IMR-90 (cell line): ENCODE measurements around the gene KLHL2. TPM values are rescaled to one million over a fixed set of nuclear protein-coding genes. Genes with fewer than 3 reads are reported as not detected.

Experiments used
- ATAC-seq: fragments of 200-7000 bp; cut with Tn5 transposase; 2 replicates; pipeline ENCODE4 v1.9.1; 2020; ENCODE audit warnings: low read depth, mild to moderate bottlenecking, moderate library complexity
- BruUV-seq: library from RNA; stranded (reverse); fragments of 400-500 nt; replicated peaks from 2 replicates; lab custom pipeline; 2021; lab: Mats Ljungman, UMichigan
- CTCF ChIA-PET: fragments of 300-600 bp; formaldehyde crosslinking; extraction: SDS; loops from one replicate; lab custom pipeline; 2021; ENCODE audit warnings: antibody characterized with exemption; lab: Yijun Ruan, JAX
- POLR2A ChIA-PET: fragments of 300-600 bp; sonication (Branson Sonifier 250); formaldehyde crosslinking; loops from one replicate; lab custom pipeline; 2022; ENCODE audit warnings: antibody characterized with exemption; ENCODE audit not compliant: unreplicated experiment; lab: Charles Lee
- DNase-seq: peaks from one replicate; pipeline ENCODE4 v3.0.0; 2013
- H2AFZ ChIP-seq: replicated peaks from 2 replicates; pipeline ENCODE3; 2013; ENCODE audit warnings: low read length, mild to moderate bottlenecking; ENCODE audit not compliant: poor library complexity
- H2AK5ac ChIP-seq: 2 replicates; pipeline ENCODE4 v1.6.1; 2013; ENCODE audit warnings: low read depth, low read length, inconsistent platforms
- H2AK9ac ChIP-seq: replicated peaks from 2 replicates; pipeline ENCODE3; 2013; ENCODE audit warnings: mild to moderate bottlenecking, low read depth, low read length, moderate library complexity; ENCODE audit not compliant: poor library complexity
- H2BK120ac ChIP-seq: 2 replicates; pipeline ENCODE4 v1.6.1; 2013; ENCODE audit warnings: low read depth, low read length, inconsistent platforms
- H2BK15ac ChIP-seq: 3 replicates; pipeline ENCODE4 v1.6.1; 2013; ENCODE audit warnings: low read depth, low read length, inconsistent platforms
- H2BK20ac ChIP-seq: 2 replicates; pipeline ENCODE4 v1.6.1; 2013; ENCODE audit warnings: low read depth, mild to moderate bottlenecking, inconsistent platforms, low read length, moderate library complexity
- H2BK5ac ChIP-seq: 2 replicates; pipeline ENCODE4 v1.6.1; 2013; ENCODE audit warnings: mild to moderate bottlenecking, low read depth, low read length, inconsistent platforms; ENCODE audit not compliant: poor library complexity, severe bottlenecking
- H3K14ac ChIP-seq: replicated peaks from 2 replicates; pipeline ENCODE4 v1.6.1; 2013; ENCODE audit warnings: low read depth, low read length, inconsistent platforms
- H3K18ac ChIP-seq: 2 replicates; pipeline ENCODE4 v1.6.1; 2013; ENCODE audit warnings: low read depth, low read length, control low read depth
- H3K23ac ChIP-seq: 2 replicates; pipeline ENCODE4 v1.6.1; 2013; ENCODE audit warnings: low read depth, low read length, inconsistent platforms
- H3K27ac ChIP-seq: 2 replicates; pipeline ENCODE4 v1.5.1; 2013; ENCODE audit warnings: mild to moderate bottlenecking, control low read depth, low read length; ENCODE audit not compliant: insufficient read depth
- H3K27me3 ChIP-seq: 2 replicates; pipeline ENCODE4 v1.6.1; 2013; ENCODE audit warnings: low read length; ENCODE audit not compliant: control insufficient read depth, insufficient read depth
- H3K36me3 ChIP-seq: 2 replicates; pipeline ENCODE4 v1.6.1; 2013; ENCODE audit warnings: low read length, mixed read lengths; ENCODE audit not compliant: control insufficient read depth, insufficient read depth
- H3K4ac ChIP-seq: 2 replicates; pipeline ENCODE4 v1.6.1; 2013; ENCODE audit warnings: low read depth, low read length, inconsistent platforms
- H3K4me1 ChIP-seq: 2 replicates; pipeline ENCODE4 v1.6.1; 2013; ENCODE audit warnings: low read length, mixed read lengths; ENCODE audit not compliant: control insufficient read depth, insufficient read depth
- H3K4me2 ChIP-seq: 2 replicates; pipeline ENCODE4 v1.6.1; 2013; ENCODE audit warnings: low read depth, mild to moderate bottlenecking, control low read depth, low read length, moderate library complexity
- H3K4me3 ChIP-seq: 2 replicates; pipeline ENCODE4 v1.5.1; 2013; ENCODE audit warnings: low read depth, mild to moderate bottlenecking, control low read depth, low read length, moderate library complexity; ENCODE audit not compliant: insufficient read depth
- H3K56ac ChIP-seq: 2 replicates; pipeline ENCODE4 v1.6.1; 2013; ENCODE audit warnings: low read length, inconsistent platforms; ENCODE audit not compliant: insufficient read depth; ENCODE audit errors: extremely low read depth
- H3K79me1 ChIP-seq, 2 experiments: 2 replicates each; pipeline ENCODE4 v1.6.1; 2013; ENCODE audit warnings: low read length in 2 of 2, inconsistent platforms in 1 of 2, low read depth in 1 of 2
- H3K9ac ChIP-seq: 2 replicates; pipeline ENCODE4 v1.6.1; 2013; ENCODE audit warnings: low read depth, low read length, control low read depth
- H3K9me1 ChIP-seq: 2 replicates; pipeline ENCODE4 v1.6.1; 2013; ENCODE audit warnings: low read length, inconsistent platforms; ENCODE audit not compliant: insufficient read depth
- H3K9me3 ChIP-seq: 2 replicates; pipeline ENCODE4 v1.6.1; 2013; ENCODE audit warnings: low read length; ENCODE audit not compliant: control insufficient read depth, insufficient read depth
- H4K20me1 ChIP-seq: 2 replicates; pipeline ENCODE4 v1.6.1; 2013; ENCODE audit warnings: low read length, inconsistent platforms; ENCODE audit not compliant: insufficient read depth
- H4K5ac ChIP-seq: 2 replicates; pipeline ENCODE4 v1.6.1; 2013; ENCODE audit warnings: mild to moderate bottlenecking, low read depth, low read length, control low read depth
- H4K8ac ChIP-seq, 2 experiments: 2 replicates each; pipeline ENCODE4 v1.6.1; 2013; ENCODE audit warnings: low read depth in 2 of 2, low read length in 2 of 2, control low read depth in 1 of 2, inconsistent platforms in 1 of 2
- H4K91ac ChIP-seq: 2 replicates; pipeline ENCODE4 v1.6.1; 2013; ENCODE audit warnings: low read depth, low read length, inconsistent platforms; ENCODE audit not compliant: insufficient read depth
- CEBPB ChIP-seq: IDR thresholded peaks from 2 replicates; pipeline ENCODE4 v1.6.1; 2012; ENCODE audit warnings: low read depth, low read length, improper control_type of control experiment
- CHD1 ChIP-seq: IDR thresholded peaks from 2 replicates; pipeline ENCODE4 v1.6.1; 2012; ENCODE audit warnings: low read depth, low read length, improper control_type of control experiment
- ELK1 ChIP-seq: fragments of 150-350 bp; IDR thresholded peaks from 2 replicates; pipeline ENCODE4 v1.6.1; 2016; ENCODE audit warnings: low read depth, mild to moderate bottlenecking, low read length, moderate library complexity, borderline replicate concordance
- NFE2L2 ChIP-seq: fragments of 150-350 bp; IDR thresholded peaks from 2 replicates; pipeline ENCODE4 v1.6.1; 2016; ENCODE audit warnings: low read depth, mild to moderate bottlenecking, low read length
- RFX5 ChIP-seq: IDR thresholded peaks from 2 replicates; pipeline ENCODE4 v1.8.0; 2012; ENCODE audit warnings: low read depth, mild to moderate bottlenecking, low read length, moderate library complexity
- SMC3 ChIP-seq: fragments of 150-350 bp; IDR thresholded peaks from 2 replicates; pipeline ENCODE4 v1.6.1; 2016; ENCODE audit warnings: low read depth, mild to moderate bottlenecking, antibody characterized with exemption, low read length, moderate library complexity
- WGBS, 2 experiments: methylation state at CpG; one replicate each; pipeline versions ENCODE4 v1.1.5 to v1.1.7; 2013; ENCODE audit warnings: missing lambda C conversion rate in 2 of 2; ENCODE audit not compliant: insufficient read length in 1 of 2; ENCODE audit errors: extremely low coverage in 2 of 2; 5-methylcytosine and 5-hydroxymethylcytosine counted together
- dilution Hi-C: fragments of 300-500 bp; cut with HindIII; formaldehyde crosslinking; loops from one replicate; pipeline ENCODE4 v1.14.3; 2018; ENCODE audit warnings: low sequenced_read_pairs; ENCODE audit not compliant: unreplicated experiment
- in situ Hi-C: fragments of 300-500 bp; cut with MboI; formaldehyde crosslinking; loops from 3 replicates; pipeline ENCODE4 v1.14.3; 2019; ENCODE audit warnings: low sequenced_read_pairs, inconsistent platforms, mixed read lengths
- intact Hi-C: fragments of 100-400 bp; cut with micrococcal nuclease; formaldehyde crosslinking; loops from 2 replicates; pipeline ENCODE4 v1.10.0; 2022
- polyA plus RNA-seq, 3 experiments: library from polyadenylated mRNA; depleted of rRNA; stranded (reverse); fragments of >200 nt; gene quantifications; 2 replicates each; pipeline ENCODE4 v1.2.3, GENCODE V29; 2012; ENCODE audit warnings: low replicate concordance in 1 of 3
- total RNA-seq: library from RNA; depleted of rRNA; stranded (reverse); fragments of >200 nt; gene quantifications from 2 replicates; pipeline ENCODE4 v1.2.3, GENCODE V29; 2012
- TF ChIP-seq, protein P1 (sequence below): conservative IDR thresholded peaks from 2 replicates; pipeline ENCODE4 v1.5.1; 2012; ENCODE audit warnings: mild to moderate bottlenecking, low read depth, low read length, improper control_type of control experiment

KLHL2 gene
- total and polyA plus RNA-seq, 2 of the 4 experiments (the other 2 are of a cell fraction), result 11.0 to 12.4 TPM

GRCh38 chr4:165308166-165308565 is 100.8 kb downstream of the KLHL2 start:
- Histone ChIP-seq H3K36me3 (peaks cover 2% of the 10 kb centered on the region; the same call in 1 of the 2 replicates), H3K79me1 (peaks cover 0 to 4% of the 10 kb centered on the region in 2 experiments; a peak in 1 of 4 replicates), H4K91ac (no peak overlapping the region), H4K20me1 (no peaks in the 10 kb centered on the region), H2BK5ac (no peak overlapping the region), H3K14ac (no peak overlapping the region), H3K9me1 (no peaks in the 10 kb centered on the region), H3K4me3 (no peak overlapping the region), H3K56ac (no peak overlapping the region), H2BK15ac (no peak overlapping the region), H3K23ac (no peak overlapping the region), H2BK20ac (no peak overlapping the region), H3K9ac (no peak overlapping the region), H3K27me3 (no peaks in the 10 kb centered on the region), H2AK9ac (no peak overlapping the region), H3K4me1 (no peaks in the 10 kb centered on the region), H2AFZ (no peak overlapping the region), H2AK5ac (no peak overlapping the region), H4K8ac (no peak overlapping the region), H3K4me2 (no peak overlapping the region), H3K18ac (no peak overlapping the region), H3K4ac (no peak overlapping the region), H3K9me3 (no peaks in the 10 kb centered on the region), H4K5ac (no peak overlapping the region), H2BK120ac (no peak overlapping the region), H3K27ac (no peak overlapping the region)
- ATAC-seq (no peak; the same call in 1 of the 2 replicates), DNase-seq (no peak)
- in situ Hi-C loops, result no loop called here
- dilution Hi-C loops, result no loop called here
- no CpG with 5 or more reads among the region's 1 CpG for WGBS, 2 experiments
- intact Hi-C loops, result no loop called here
- TF ChIP-seq, protein P1, sequence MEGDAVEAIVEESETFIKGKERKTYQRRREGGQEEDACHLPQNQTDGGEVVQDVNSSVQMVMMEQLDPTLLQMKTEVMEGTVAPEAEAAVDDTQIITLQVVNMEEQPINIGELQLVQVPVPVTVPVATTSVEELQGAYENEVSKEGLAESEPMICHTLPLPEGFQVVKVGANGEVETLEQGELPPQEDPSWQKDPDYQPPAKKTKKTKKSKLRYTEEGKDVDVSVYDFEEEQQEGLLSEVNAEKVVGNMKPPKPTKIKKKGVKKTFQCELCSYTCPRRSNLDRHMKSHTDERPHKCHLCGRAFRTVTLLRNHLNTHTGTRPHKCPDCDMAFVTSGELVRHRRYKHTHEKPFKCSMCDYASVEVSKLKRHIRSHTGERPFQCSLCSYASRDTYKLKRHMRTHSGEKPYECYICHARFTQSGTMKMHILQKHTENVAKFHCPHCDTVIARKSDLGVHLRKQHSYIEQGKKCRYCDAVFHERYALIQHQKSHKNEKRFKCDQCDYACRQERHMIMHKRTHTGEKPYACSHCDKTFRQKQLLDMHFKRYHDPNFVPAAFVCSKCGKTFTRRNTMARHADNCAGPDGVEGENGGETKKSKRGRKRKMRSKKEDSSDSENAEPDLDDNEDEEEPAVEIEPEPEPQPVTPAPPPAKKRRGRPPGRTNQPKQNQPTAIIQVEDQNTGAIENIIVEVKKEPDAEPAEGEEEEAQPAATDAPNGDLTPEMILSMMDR, result no peak
- peak; percentile 37; the same call in 1 of the 2 replicates for TF ChIP-seq CEBPB
- TF ChIP-seq NFE2L2, result no peak
- TF ChIP-seq SMC3, result no peak
- no peak for TF ChIP-seq RFX5
- no peak for TF ChIP-seq CHD1
- TF ChIP-seq ELK1, result no peak
- ChIA-PET POLR2A (no interaction called here), CTCF (no interaction called here)
- no TSS peak for BruUV-seq
